ENCODE data around the gene ALX4. TPM values are rescaled to one million over a fixed set of nuclear protein-coding genes. Genes with fewer than 3 reads are reported as not detected.

Gene ALX4
- total and polyA plus RNA-seq, 2 donors (not counting 1 experiment from before 2014, with no cell fraction given), result not detected

- intact Hi-C loops (cut with micrococcal nuclease), result no loop called here
- no peak for DNase-seq
- Histone ChIP-seq H3K4me1 (ENCODE audit: control insufficient read depth in 2 of 2, insufficient read depth in 2 of 2, low read length in 2 of 2) (no peaks in the 10 kb centered on the region), H3K4me2 (replicated peaks; ENCODE audit: low read depth, low read length, poor library complexity, severe bottlenecking) (no peak overlapping the region), H3K27me3 (replicated peaks in 1 of 4; ENCODE audit: control extremely low read depth in 1 of 4, control insufficient read depth in 3 of 4, insufficient read depth in 4 of 4, low read length in 3 of 4) (peaks cover 0 to 20% (median 5%) of the 10 kb centered on the region in 4 experiments), H3K36me3 (replicated peaks in 1 of 2; ENCODE audit: control extremely low read depth in 1 of 2, control insufficient read depth in 1 of 2, extremely low read depth in 1 of 2, insufficient read depth in 2 of 2, low read length in 1 of 2) (no peaks in the 10 kb centered on the region), H3K27ac (ENCODE audit: low read length in 2 of 2) (no peak overlapping the region), H2AFZ (ENCODE audit: insufficient read depth, low read depth, low read length, poor library complexity, severe bottlenecking) (no peak overlapping the region), H3K79me2 (ENCODE audit: control insufficient read depth, insufficient read depth, low read length) (no peaks in the 10 kb centered on the region), H3K9ac (ENCODE audit: low read length) (no peak overlapping the region), H3K4me3 (ENCODE audit: control extremely low read depth in 1 of 5, extremely low read depth in 1 of 5, insufficient read depth in 1 of 5, low read depth in 2 of 5, low read length in 4 of 5) (no peak overlapping the region), H4K20me1 (ENCODE audit: control insufficient read depth, insufficient read depth, low read length, poor library complexity, severe bottlenecking) (no peaks in the 10 kb centered on the region), H3K9me3 (ENCODE audit: control extremely low read depth in 1 of 3, control insufficient read depth in 2 of 3, insufficient read depth in 1 of 3, low read length in 2 of 3) (peaks cover 0 to 2% (median 1%) of the 10 kb centered on the region in 3 donors)
- WGBS (ENCODE audit: insufficient coverage), result 93% methylated on average over 6 of the region's 7 CpGs
- H3K9me3 Mint-ChIP-seq (ENCODE audit: insufficient read depth), result no peaks in the 10 kb centered on the region
- H3K4me1 Mint-ChIP-seq, result no peaks in the 10 kb centered on the region
- peaks cover 38% of the 10 kb centered on the region for H3K27me3 Mint-ChIP-seq
- H3K4me3 Mint-ChIP-seq, result no peak overlapping the region
- CTCF ChIA-PET, result no interaction called here
- no peak for ATAC-seq (ENCODE audit: low read depth)
- POLR2A ChIA-PET, result no interaction called here
- TF ChIP-seq, protein P1, sequence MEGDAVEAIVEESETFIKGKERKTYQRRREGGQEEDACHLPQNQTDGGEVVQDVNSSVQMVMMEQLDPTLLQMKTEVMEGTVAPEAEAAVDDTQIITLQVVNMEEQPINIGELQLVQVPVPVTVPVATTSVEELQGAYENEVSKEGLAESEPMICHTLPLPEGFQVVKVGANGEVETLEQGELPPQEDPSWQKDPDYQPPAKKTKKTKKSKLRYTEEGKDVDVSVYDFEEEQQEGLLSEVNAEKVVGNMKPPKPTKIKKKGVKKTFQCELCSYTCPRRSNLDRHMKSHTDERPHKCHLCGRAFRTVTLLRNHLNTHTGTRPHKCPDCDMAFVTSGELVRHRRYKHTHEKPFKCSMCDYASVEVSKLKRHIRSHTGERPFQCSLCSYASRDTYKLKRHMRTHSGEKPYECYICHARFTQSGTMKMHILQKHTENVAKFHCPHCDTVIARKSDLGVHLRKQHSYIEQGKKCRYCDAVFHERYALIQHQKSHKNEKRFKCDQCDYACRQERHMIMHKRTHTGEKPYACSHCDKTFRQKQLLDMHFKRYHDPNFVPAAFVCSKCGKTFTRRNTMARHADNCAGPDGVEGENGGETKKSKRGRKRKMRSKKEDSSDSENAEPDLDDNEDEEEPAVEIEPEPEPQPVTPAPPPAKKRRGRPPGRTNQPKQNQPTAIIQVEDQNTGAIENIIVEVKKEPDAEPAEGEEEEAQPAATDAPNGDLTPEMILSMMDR (IDR thresholded peaks at IDR 0.05), result no peak
- TF ChIP-seq EZH2 (IDR thresholded peaks at IDR 0.05; ENCODE audit: borderline replicate concordance, insufficient read depth, low read depth, low read length, poor library complexity, severe bottlenecking), result no peak
- H3K27ac Mint-ChIP-seq, result no peak overlapping the region
These were observed 48.8 kb upstream of the ALX4 start for GRCh38 chr11:44358713-44359112.

- Histone ChIP-seq H2AFZ (ENCODE audit: insufficient read depth, low read depth, low read length, poor library complexity, severe bottlenecking) (no peak overlapping the region), H4K20me1 (ENCODE audit: control insufficient read depth, insufficient read depth, low read length, poor library complexity, severe bottlenecking) (no peaks in the 10 kb centered on the region), H3K4me2 (replicated peaks; ENCODE audit: low read depth, low read length, poor library complexity, severe bottlenecking) (no peak overlapping the region), H3K27me3 (replicated peaks in 1 of 4; ENCODE audit: control extremely low read depth in 1 of 4, control insufficient read depth in 3 of 4, insufficient read depth in 4 of 4, low read length in 3 of 4) (peaks cover 0 to 18% (median 4%) of the 10 kb centered on the region in 4 experiments), H3K36me3 (replicated peaks in 1 of 2; ENCODE audit: control extremely low read depth in 1 of 2, control insufficient read depth in 1 of 2, extremely low read depth in 1 of 2, insufficient read depth in 2 of 2, low read length in 1 of 2) (no peaks in the 10 kb centered on the region), H3K27ac (ENCODE audit: low read length in 2 of 2) (no peak overlapping the region), H3K9me3 (ENCODE audit: control extremely low read depth in 1 of 3, control insufficient read depth in 2 of 3, insufficient read depth in 1 of 3, low read length in 2 of 3) (peaks cover 0 to 2% (median 0%) of the 10 kb centered on the region in 3 donors), H3K4me3 (ENCODE audit: control extremely low read depth in 1 of 5, extremely low read depth in 1 of 5, insufficient read depth in 1 of 5, low read depth in 2 of 5, low read length in 4 of 5) (no peak overlapping the region), H3K4me1 (ENCODE audit: control insufficient read depth in 2 of 2, insufficient read depth in 2 of 2, low read length in 2 of 2) (no peaks in the 10 kb centered on the region), H3K79me2 (ENCODE audit: control insufficient read depth, insufficient read depth, low read length) (no peaks in the 10 kb centered on the region), H3K9ac (ENCODE audit: low read length) (no peak overlapping the region)
- no CpG with 5 or more reads among the region's 3 CpGs for WGBS (ENCODE audit: insufficient coverage)
- TF ChIP-seq EZH2 (IDR thresholded peaks at IDR 0.05; ENCODE audit: borderline replicate concordance, insufficient read depth, low read depth, low read length, poor library complexity, severe bottlenecking), result no peak
- TF ChIP-seq, protein P1 (IDR thresholded peaks at IDR 0.05), result no peak
- ChIA-PET CTCF (interaction anchor here (0.6 kb wide), 1 partner anchor 388 kb away, joined by 3 read pairs; no protein-coding TSS in a partner anchor), POLR2A (no interaction called here)
- no peak overlapping the region for H3K27ac Mint-ChIP-seq
- DNase-seq (no peak), ATAC-seq (ENCODE audit: low read depth) (no peak)
- H3K27me3 Mint-ChIP-seq, result peaks cover 34% of the 10 kb centered on the region
- H3K4me1 Mint-ChIP-seq, result peaks cover 3% of the 10 kb centered on the region
- intact Hi-C loops (cut with micrococcal nuclease), result no loop called here
- H3K4me3 Mint-ChIP-seq, result no peak overlapping the region
- H3K9me3 Mint-ChIP-seq (ENCODE audit: insufficient read depth), result no peaks in the 10 kb centered on the region
These were observed 47.8 kb upstream of the ALX4 start for GRCh38 chr11:44357711-44358110.
